Chondrocyte (in vitro differentiated cells): ENCODE results near the gene GP1BB. TPM values are rescaled to one million over a fixed set of nuclear protein-coding genes. Genes with fewer than 3 reads are reported as not detected.

Experiments used
- DNase-seq: peaks from one replicate; pipeline ENCODE4 v3.0.0; 2021; ENCODE audit warnings: mixed read lengths, low spot score
- H3K27ac Mint-ChIP-seq: one replicate; pipeline ENCODE4 v1.8.0; 2021; ENCODE audit warnings: mild to moderate bottlenecking, moderate library complexity, mixed read lengths; ENCODE audit not compliant: unreplicated experiment
- H3K27me3 Mint-ChIP-seq: 2 replicates; pipeline ENCODE4 v1.8.0; 2021; ENCODE audit warnings: low read depth, mixed read lengths
- H3K36me3 Mint-ChIP-seq: 2 replicates; pipeline ENCODE4 v1.8.0; 2021; ENCODE audit warnings: low read depth, mixed read lengths
- H3K4me1 Mint-ChIP-seq: 2 replicates; pipeline ENCODE4 v1.8.0; 2021; ENCODE audit warnings: low read depth, mild to moderate bottlenecking, mixed read lengths
- H3K4me3 Mint-ChIP-seq: one replicate; pipeline ENCODE4 v1.8.0; 2021; ENCODE audit warnings: mild to moderate bottlenecking, moderate library complexity, mixed read lengths; ENCODE audit not compliant: unreplicated experiment
- H3K9me3 Mint-ChIP-seq: 2 replicates; pipeline ENCODE4 v1.8.0; 2021; ENCODE audit warnings: low read depth, mixed read lengths
- CTCF ChIP-seq: fragments of 200-600 bp; sonication (generic); IDR thresholded peaks from 2 replicates; pipeline ENCODE4 v1.5.0; 2021; ENCODE audit warnings: antibody characterized with exemption, mild to moderate bottlenecking, moderate library complexity
- total RNA-seq: library from RNA; stranded (reverse); gene quantifications from 3 replicates; pipeline ENCODE4 v1.2.1, GENCODE V29; 2021

The GP1BB gene
- total RNA-seq, 1 donor from 2014 or later, result 56.0 TPM

- peaks cover 24% of the 10 kb centered on the region for H3K4me1 Mint-ChIP-seq
- peak within 1 kb of the TSS; percentile 57 for H3K4me3 Mint-ChIP-seq
- no peaks in the 10 kb centered on the region for H3K9me3 Mint-ChIP-seq
- no peak for TF ChIP-seq CTCF
- no peaks in the 10 kb centered on the region for H3K36me3 Mint-ChIP-seq
- DNase-seq, result no peak
- no peak within 1 kb of the TSS for H3K27ac Mint-ChIP-seq
- H3K27me3 Mint-ChIP-seq, result peaks cover 32% of the 10 kb centered on the region
Observed at GRCh38 chr22:19760058-19760950, 37.0 kb downstream of the GP1BB start, which contains the start of gene TBX1. Gene TBX1 (plus strand): TSS chr22:19760778. CDS start chr22:19760844, 66 bp downstream.

- peaks cover 20% of the 10 kb centered on the region for H3K4me1 Mint-ChIP-seq
- peaks cover 26% of the 10 kb centered on the region for H3K27me3 Mint-ChIP-seq
- no peaks in the 10 kb centered on the region for H3K9me3 Mint-ChIP-seq
- H3K36me3 Mint-ChIP-seq, result no peaks in the 10 kb centered on the region
- peak overlapping the region; percentile 13 for H3K4me3 Mint-ChIP-seq
- no peak overlapping the region for H3K27ac Mint-ChIP-seq
- TF ChIP-seq CTCF, result no peak
- no peak for DNase-seq
Observed at GRCh38 chr22:19760951-19761724, 37.8 kb downstream of the GP1BB start.

GRCh38 chr22:19761725-19762567 is 38.6 kb downstream of the GP1BB start:
- H3K36me3 Mint-ChIP-seq, result no peaks in the 10 kb centered on the region
- peaks cover 22% of the 10 kb centered on the region for H3K27me3 Mint-ChIP-seq
- H3K27ac Mint-ChIP-seq, result no peak overlapping the region
- peak overlapping the region; percentile 13 for H3K4me3 Mint-ChIP-seq
- H3K9me3 Mint-ChIP-seq, result no peaks in the 10 kb centered on the region
- peaks cover 20% of the 10 kb centered on the region for H3K4me1 Mint-ChIP-seq
- TF ChIP-seq CTCF, result no peak
- no peak for DNase-seq

GRCh38 chr22:19762568-19763457 is 39.5 kb downstream of the GP1BB start:
- Mint-ChIP-seq H3K36me3 (no peaks in the 10 kb centered on the region), H3K4me1 (peaks cover 14% of the 10 kb centered on the region), H3K4me3 (no peak overlapping the region), H3K27me3 (peaks cover 19% of the 10 kb centered on the region), H3K9me3 (no peaks in the 10 kb centered on the region), H3K27ac (no peak overlapping the region)
- no peak for TF ChIP-seq CTCF
- no peak for DNase-seq
